HCT116 (cell line): ENCODE results near the gene HS6ST3.

Experiments used
- ATF3 ChIP-seq: IDR thresholded peaks from 2 replicates; pipeline ENCODE4 v1.6.1; 2012
- POLR2A ChIP-seq: IDR thresholded peaks from 2 replicates; pipeline ENCODE4 v1.7.0; 2011; ENCODE audit warnings: borderline replicate concordance; ENCODE audit not compliant: insufficient read depth, insufficient read length; ENCODE audit errors: extremely low read depth
- SP1 ChIP-seq: IDR thresholded peaks from 2 replicates; pipeline ENCODE4 v1.6.1; 2012; ENCODE audit warnings: low read depth
- ZBTB33 ChIP-seq: IDR thresholded peaks from 2 replicates; pipeline ENCODE4 v1.6.1; 2011; ENCODE audit warnings: mild to moderate bottlenecking, low read length, moderate library complexity; ENCODE audit not compliant: insufficient replicate concordance; ENCODE audit errors: extremely low read depth
- TF ChIP-seq, protein P1 (sequence below), 3 experiments: fragments of 200-600 bp in 1 of 3; sonication (generic) in 1 of 3; IDR thresholded peaks in 2 of 3; conservative IDR thresholded peaks in 1 of 3; 2 replicates each; pipeline ENCODE4 v1.5.1; 2012 to 2017; ENCODE audit warnings: low read depth in 2 of 3, low read length in 2 of 3, antibody characterized with exemption in 1 of 3, borderline replicate concordance in 1 of 3, control low read depth in 1 of 3, mild to moderate bottlenecking in 1 of 3, mixed read lengths in 1 of 3, mixed run types in 1 of 3, moderate library complexity in 1 of 3; ENCODE audit not compliant: insufficient read depth in 1 of 3

GRCh38 chr13:96741779-96742178 lies 651.9 kb downstream of the HS6ST3 start:
- TF ChIP-seq ZBTB33 (no peak), POLR2A (no peak), ATF3 (no peak), SP1 (no peak)
- TF ChIP-seq, protein P1, sequence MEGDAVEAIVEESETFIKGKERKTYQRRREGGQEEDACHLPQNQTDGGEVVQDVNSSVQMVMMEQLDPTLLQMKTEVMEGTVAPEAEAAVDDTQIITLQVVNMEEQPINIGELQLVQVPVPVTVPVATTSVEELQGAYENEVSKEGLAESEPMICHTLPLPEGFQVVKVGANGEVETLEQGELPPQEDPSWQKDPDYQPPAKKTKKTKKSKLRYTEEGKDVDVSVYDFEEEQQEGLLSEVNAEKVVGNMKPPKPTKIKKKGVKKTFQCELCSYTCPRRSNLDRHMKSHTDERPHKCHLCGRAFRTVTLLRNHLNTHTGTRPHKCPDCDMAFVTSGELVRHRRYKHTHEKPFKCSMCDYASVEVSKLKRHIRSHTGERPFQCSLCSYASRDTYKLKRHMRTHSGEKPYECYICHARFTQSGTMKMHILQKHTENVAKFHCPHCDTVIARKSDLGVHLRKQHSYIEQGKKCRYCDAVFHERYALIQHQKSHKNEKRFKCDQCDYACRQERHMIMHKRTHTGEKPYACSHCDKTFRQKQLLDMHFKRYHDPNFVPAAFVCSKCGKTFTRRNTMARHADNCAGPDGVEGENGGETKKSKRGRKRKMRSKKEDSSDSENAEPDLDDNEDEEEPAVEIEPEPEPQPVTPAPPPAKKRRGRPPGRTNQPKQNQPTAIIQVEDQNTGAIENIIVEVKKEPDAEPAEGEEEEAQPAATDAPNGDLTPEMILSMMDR (IDR thresholded peaks at IDR 0.05 in 2 of 3, conservative IDR thresholded peaks at IDR 0.05 in 1 of 3; ENCODE audit: borderline replicate concordance in 1 of 3, insufficient read depth in 1 of 3, low read depth in 2 of 3, low read length in 2 of 3): no peak
